Breast epithelium (tissue), 4 donors: Measurements from ENCODE around the gene MAP3K3. TPM values are rescaled to one million over a fixed set of nuclear protein-coding genes. Genes with fewer than 3 reads are reported as not detected.
A peak's percentile ranks its signal among the peaks of the same experiment; 100 is the strongest.

Experiments used
- DNase-seq, 2 donors: peaks; one replicate each; pipeline ENCODE4 v3.0.0-alpha.2; 2019; ENCODE audit warnings: low spot score in 2 of 2
- H3K27ac ChIP-seq, 2 donors: fragments of 200-600 bp; sonication (generic) in 1 of 2; one replicate each; pipeline ENCODE4 v1.5.1; 2016 to 2019; ENCODE audit warnings: mild to moderate bottlenecking in 1 of 2
- H3K27me3 ChIP-seq, 2 donors: fragments of 200-600 bp; sonication (generic) in 1 of 2; one replicate each; pipeline versions ENCODE4 v1.5.1 to v1.6.0; 2017 to 2019; ENCODE audit warnings: control low read depth in 1 of 2, mild to moderate bottlenecking in 1 of 2
- H3K36me3 ChIP-seq: fragments of 200-600 bp; one replicate; pipeline ENCODE4 v1.5.1; 2019
- H3K4me1 ChIP-seq, 2 donors: fragments of 200-600 bp; sonication (generic); one replicate each; pipeline ENCODE4 v1.5.1; 2016 to 2019; ENCODE audit warnings: control low read depth in 1 of 2
- H3K4me3 ChIP-seq, 3 donors: fragments of 200-600 bp; sonication (generic); 1 replicate in 2 of 3; 2 replicates in 1 of 3; pipeline ENCODE4 v1.5.1; 2016 to 2019; ENCODE audit warnings: mild to moderate bottlenecking in 3 of 3, moderate library complexity in 2 of 3
- H3K9me3 ChIP-seq, 2 donors: fragments of 200-600 bp; sonication (generic) in 1 of 2; one replicate each; pipeline ENCODE4 v1.5.1; 2016 to 2019; ENCODE audit warnings: control low read depth in 1 of 2
- POLR2A ChIP-seq: fragments of 450-650 bp; IDR thresholded peaks from one replicate; pipeline ENCODE4 v1.6.1; 2016; ENCODE audit warnings: antibody characterized with exemption, mild to moderate bottlenecking, moderate library complexity
- POLR2AphosphoS5 ChIP-seq, 3 donors: sonication (generic); formaldehyde crosslinking; IDR thresholded peaks; one replicate each; pipeline ENCODE4 v1.6.1; 2017; ENCODE audit warnings: antibody characterized with exemption in 3 of 3
- intact Hi-C: fragments of 100-400 bp; cut with DNase I; formaldehyde crosslinking; loops from one replicate; pipeline ENCODE4 v1.15.1; 2023; ENCODE audit warnings: low total_unique reads
- total RNA-seq, 3 donors: library from RNA; depleted of rRNA; stranded (reverse); fragments of >200 nt; gene quantifications; one replicate each; pipeline ENCODE4 v1.1.0, GENCODE V29; 2016
- TF ChIP-seq, protein P1 (sequence below), 3 donors: fragments of 450-650 bp; IDR thresholded peaks; one replicate each; pipeline ENCODE4 v1.5.1; 2016 to 2017; ENCODE audit warnings: antibody characterized with exemption in 3 of 3, mild to moderate bottlenecking in 3 of 3, moderate library complexity in 3 of 3

The MAP3K3 gene
- total RNA-seq, 3 donors from 2014 or later, result 44.9 to 60.0 (median 47.9) TPM

DNA sequence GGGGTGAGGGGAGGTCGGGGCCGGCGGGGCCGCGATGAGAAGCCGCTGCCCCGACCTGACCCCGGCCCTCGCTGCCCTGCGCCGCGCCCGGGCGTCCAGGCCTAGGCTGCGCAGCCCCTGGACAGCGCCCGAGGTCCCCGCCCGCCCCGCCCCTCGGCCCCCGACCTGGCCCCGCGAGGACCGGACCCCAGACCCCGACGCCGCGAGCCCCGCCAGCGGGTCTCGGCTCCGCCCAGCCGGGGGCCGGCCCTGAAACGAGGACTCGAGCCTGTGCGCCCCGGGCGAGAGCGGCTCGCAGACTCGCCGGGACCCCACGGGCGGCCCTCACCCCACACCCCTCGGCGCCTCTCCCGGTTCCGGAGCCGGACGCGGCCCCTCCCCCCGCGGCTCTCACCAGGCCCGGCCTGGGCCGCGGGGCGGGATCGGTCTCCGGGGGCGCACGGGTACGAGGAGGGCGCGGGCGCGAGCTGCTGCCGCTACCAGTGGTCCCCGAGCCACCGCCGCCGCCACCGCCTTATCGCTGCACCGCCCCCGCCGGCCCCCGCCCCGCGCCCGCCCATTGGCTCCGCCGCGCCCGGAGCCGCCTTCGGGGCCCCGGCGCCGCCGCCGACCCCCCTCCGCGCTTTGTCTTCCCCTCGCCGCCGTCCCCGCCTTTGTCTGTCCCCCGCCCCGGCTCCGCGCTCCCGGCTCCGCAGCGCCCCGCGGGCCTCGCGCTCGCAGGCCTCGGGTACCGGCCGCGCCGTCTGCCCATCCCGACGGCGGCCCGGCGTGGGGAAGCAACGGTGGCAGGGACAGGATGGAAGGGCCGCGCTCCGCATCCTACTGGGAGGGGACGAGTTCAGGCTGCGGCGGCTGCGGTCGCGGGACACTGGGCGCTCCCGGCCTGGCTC is 77.7 kb downstream of the MAP3K3 start, which contains the start of gene LIMD2:
TSS of gene LIMD2 (minus strand) at position 488 of the 890 bp plus-strand sequence. CDS start 827 bp downstream, outside the sequence.
- Histone ChIP-seq H3K27me3 (no peaks in the 10 kb centered on the region), H3K4me1 (peaks cover 0 to 8% of the 10 kb centered on the region in 2 donors), H3K4me3 (peak within 1 kb of the TSS; percentile 54 to 69 (median 68)), H3K9me3 (no peaks in the 10 kb centered on the region), H3K36me3 (no peaks in the 10 kb centered on the region), H3K27ac (peak within 1 kb of the TSS; percentile 52 to 65)
- intact Hi-C loops, result loop anchor here (1.0 to 5.0 kb wide), 3 partner anchors 19 to 318 kb away; no protein-coding TSS in a partner anchor
- no peak for TF ChIP-seq POLR2A
- TF ChIP-seq, protein P1, sequence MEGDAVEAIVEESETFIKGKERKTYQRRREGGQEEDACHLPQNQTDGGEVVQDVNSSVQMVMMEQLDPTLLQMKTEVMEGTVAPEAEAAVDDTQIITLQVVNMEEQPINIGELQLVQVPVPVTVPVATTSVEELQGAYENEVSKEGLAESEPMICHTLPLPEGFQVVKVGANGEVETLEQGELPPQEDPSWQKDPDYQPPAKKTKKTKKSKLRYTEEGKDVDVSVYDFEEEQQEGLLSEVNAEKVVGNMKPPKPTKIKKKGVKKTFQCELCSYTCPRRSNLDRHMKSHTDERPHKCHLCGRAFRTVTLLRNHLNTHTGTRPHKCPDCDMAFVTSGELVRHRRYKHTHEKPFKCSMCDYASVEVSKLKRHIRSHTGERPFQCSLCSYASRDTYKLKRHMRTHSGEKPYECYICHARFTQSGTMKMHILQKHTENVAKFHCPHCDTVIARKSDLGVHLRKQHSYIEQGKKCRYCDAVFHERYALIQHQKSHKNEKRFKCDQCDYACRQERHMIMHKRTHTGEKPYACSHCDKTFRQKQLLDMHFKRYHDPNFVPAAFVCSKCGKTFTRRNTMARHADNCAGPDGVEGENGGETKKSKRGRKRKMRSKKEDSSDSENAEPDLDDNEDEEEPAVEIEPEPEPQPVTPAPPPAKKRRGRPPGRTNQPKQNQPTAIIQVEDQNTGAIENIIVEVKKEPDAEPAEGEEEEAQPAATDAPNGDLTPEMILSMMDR (IDR thresholded peaks at IDR 0.05), result no peak
- TF ChIP-seq POLR2AphosphoS5 (IDR thresholded peaks at IDR 0.05), result no peak
- DNase-seq, result no peak

DNA sequence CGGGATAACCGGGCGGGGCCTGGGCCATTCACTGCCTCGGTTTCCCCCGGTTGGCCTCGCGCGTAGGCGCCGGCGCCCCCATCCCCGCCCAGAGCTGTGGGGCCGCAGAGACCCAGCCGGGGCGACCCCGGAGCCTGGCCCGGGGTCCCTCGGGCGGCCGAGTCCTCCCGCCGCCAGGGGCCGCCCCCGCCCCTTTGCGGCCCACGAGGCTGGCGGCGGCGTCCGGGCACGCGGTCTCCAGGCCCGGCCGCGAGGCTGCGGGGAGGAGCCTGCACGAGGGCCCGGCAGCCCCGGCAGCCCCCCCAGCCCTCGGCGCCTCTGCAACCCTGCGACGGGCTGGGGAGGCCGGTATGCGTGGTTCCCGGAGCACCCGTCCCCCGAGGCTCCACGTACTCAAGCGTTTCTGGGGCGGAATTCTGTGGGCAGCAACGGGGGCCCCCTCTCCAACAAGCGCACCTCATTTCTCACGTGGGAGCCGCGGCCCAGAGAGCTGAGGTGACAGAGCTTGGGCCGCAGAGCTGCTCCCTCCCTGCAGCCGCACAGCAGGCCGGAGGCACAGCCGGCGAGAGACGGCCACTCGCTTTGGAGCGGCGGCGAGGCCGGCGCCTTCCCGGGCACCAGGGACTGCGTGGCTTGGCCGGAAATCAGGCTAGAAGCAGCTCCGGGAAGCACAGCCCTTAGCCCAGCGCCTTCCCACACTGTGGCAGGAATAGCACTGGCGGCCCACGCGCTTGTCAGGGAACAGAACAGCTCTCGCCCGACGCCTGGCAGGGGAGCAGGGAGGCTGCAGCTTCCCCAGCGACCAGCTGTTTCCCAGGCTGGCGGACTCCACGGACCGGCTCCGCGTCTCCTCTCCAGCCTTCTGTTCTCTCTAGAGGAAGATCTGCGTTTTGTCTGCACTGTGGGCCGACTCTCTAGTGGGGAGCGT is 78.6 kb downstream of the MAP3K3 start:
- Histone ChIP-seq H3K27ac (peak overlapping the region; percentile 5 to 52), H3K27me3 (no peaks in the 10 kb centered on the region), H3K4me3 (peak overlapping the region; percentile 54 to 69 (median 68)), H3K36me3 (no peaks in the 10 kb centered on the region), H3K9me3 (no peaks in the 10 kb centered on the region), H3K4me1 (peaks cover 0 to 8% of the 10 kb centered on the region in 2 donors)
- DNase-seq, result no peak
- TF ChIP-seq POLR2AphosphoS5 (IDR thresholded peaks at IDR 0.05), result peak in 1 of 3 donors; percentile 47
- TF ChIP-seq, protein P1 (IDR thresholded peaks at IDR 0.05), result no peak
- intact Hi-C loops, result loop anchor here (1.0 to 5.0 kb wide), 2 partner anchors 73 to 318 kb away; partner anchors contain the start of gene CCDC47

DNA sequence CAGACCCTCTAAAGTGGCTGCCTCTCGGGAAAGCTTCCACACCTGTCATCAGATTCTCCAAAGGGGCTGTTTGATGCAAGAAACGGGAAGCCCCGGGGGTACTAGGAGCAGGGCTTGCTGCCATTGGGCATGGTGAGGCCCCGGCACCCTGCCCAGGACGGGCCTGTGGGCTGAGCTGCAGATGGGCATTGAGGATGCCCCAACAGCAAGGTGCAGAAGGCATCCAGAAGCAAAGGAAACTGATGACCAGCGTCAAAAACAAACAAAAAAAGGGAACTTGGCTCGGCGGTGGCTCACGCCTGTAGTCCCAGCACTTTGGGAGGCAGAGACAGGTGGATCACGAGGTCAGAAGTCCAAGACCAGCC is 79.2 kb downstream of the MAP3K3 start:
- Histone ChIP-seq H3K27ac (peak overlapping the region; percentile 0 to 52), H3K4me1 (peaks cover 0 to 8% of the 10 kb centered on the region in 2 donors), H3K9me3 (no peaks in the 10 kb centered on the region), H3K4me3 (peak overlapping the region; percentile 54 to 69 (median 68)), H3K27me3 (no peaks in the 10 kb centered on the region), H3K36me3 (no peaks in the 10 kb centered on the region)
- DNase-seq, result no peak
- TF ChIP-seq POLR2AphosphoS5 (IDR thresholded peaks at IDR 0.05), result no peak
- TF ChIP-seq, protein P1 (IDR thresholded peaks at IDR 0.05), result no peak
- no peak for TF ChIP-seq POLR2A
- intact Hi-C loops, result loop anchor here (1.0 to 5.0 kb wide), 2 partner anchors 72 to 319 kb away; partner anchors contain the start of gene CCDC47

DNA sequence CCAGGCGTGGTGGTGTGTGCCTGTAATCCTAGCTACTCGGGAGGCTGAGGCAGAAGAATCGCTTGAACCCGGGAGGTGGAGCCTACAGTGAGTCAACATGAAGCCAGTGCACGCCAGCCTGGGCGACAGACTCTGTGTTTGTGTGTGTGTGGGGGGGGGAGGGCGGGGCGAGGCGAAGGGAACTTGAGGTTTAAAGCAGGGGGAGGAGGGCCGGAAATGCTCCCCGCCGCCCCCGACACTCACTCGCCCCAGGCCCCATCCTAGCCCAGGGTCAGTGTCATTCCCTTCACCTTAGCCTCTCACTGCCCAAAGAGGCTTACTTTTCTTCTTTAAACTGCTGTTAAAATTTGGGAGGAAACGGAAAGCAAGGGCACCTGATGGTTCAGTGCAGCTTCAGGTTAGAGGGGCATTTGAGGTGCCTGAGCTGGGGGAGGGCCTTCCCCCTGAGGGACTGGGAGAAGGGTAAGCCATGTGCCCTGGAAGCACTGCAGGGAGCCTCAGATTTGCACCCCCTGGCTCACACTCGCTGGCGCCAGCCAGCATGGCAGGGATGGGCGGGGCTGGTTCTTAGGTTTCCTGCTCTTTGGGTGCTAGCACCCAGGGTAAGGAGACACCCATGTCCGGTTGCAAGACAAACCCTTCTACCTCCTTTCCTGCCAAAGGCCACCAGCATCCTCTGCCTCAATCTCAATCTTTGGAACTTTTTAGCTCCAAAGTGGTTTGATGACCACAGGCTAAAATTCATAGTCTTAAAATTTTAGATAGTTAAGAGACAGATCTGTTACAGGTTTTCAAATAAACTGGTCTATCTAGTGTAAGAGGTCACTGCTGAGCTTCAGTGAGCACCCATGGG is 79.9 kb downstream of the MAP3K3 start:
- TF ChIP-seq POLR2A (no peak), POLR2AphosphoS5 (IDR thresholded peaks at IDR 0.05) (no peak)
- TF ChIP-seq, protein P1 (IDR thresholded peaks at IDR 0.05), result no peak
- Histone ChIP-seq H3K27ac (peak overlapping the region in 1 of 2 donors; percentile 12), H3K4me1 (peaks cover 0 to 8% of the 10 kb centered on the region in 2 donors), H3K27me3 (no peaks in the 10 kb centered on the region), H3K4me3 (peak overlapping the region in 1 of 3 donors; percentile 17), H3K36me3 (no peaks in the 10 kb centered on the region), H3K9me3 (no peaks in the 10 kb centered on the region)
- intact Hi-C loops, result loop anchor here (1.0 to 5.0 kb wide), 2 partner anchors 71 to 320 kb away; partner anchors contain the start of gene CCDC47
- no peak for DNase-seq
